Parathyroid adenoma (tissue), 2 donors: ENCODE data around the gene ETFA.
"Not testable (repeated sequence)": the region's sequence is repeated elsewhere in the genome, so short reads cannot be mapped to it uniquely, and the experiment has no call there.

ENCODE experiments used
- H2AFZ ChIP-seq: fragments of 300-600 bp; sonication (generic); one replicate; pipeline ENCODE4 v1.7.0; 2017; ENCODE audit warnings: antibody characterized with exemption, mild to moderate bottlenecking
- H3K27ac ChIP-seq: fragments of 300-600 bp; sonication (generic); one replicate; pipeline ENCODE4 v1.7.0; 2017
- H3K27me3 ChIP-seq: fragments of 300-600 bp; sonication (generic); one replicate; pipeline ENCODE4 v1.7.0; 2017; ENCODE audit warnings: low read length; ENCODE audit not compliant: control insufficient read depth, insufficient read depth
- H3K36me3 ChIP-seq: fragments of 300-600 bp; sonication (generic); one replicate; pipeline ENCODE4 v1.7.0; 2017; ENCODE audit warnings: low read length; ENCODE audit not compliant: control insufficient read depth, insufficient read depth
- H3K4me1 ChIP-seq: fragments of 300-600 bp; sonication (generic); one replicate; pipeline ENCODE4 v1.7.0; 2017; ENCODE audit warnings: control low read depth
- H3K4me2 ChIP-seq: fragments of 300-600 bp; sonication (generic); one replicate; pipeline ENCODE4 v1.7.0; 2017; ENCODE audit warnings: low read length
- H3K4me3 ChIP-seq: fragments of 300-600 bp; sonication (generic); one replicate; pipeline ENCODE4 v1.7.0; 2017; ENCODE audit warnings: low read depth, low read length
- H3K79me2 ChIP-seq: fragments of 300-600 bp; sonication (generic); one replicate; pipeline ENCODE4 v1.7.0; 2017; ENCODE audit warnings: control low read depth
- H3K9ac ChIP-seq: fragments of 300-600 bp; sonication (generic); one replicate; pipeline ENCODE4 v1.7.0; 2017; ENCODE audit warnings: mild to moderate bottlenecking
- H3K9me3 ChIP-seq: fragments of 300-600 bp; sonication (generic); one replicate; pipeline ENCODE4 v1.7.0; 2017; ENCODE audit warnings: low read length; ENCODE audit not compliant: control insufficient read depth
- TF ChIP-seq, protein P1 (sequence below): fragments of 300-600 bp; sonication (generic); IDR thresholded peaks from one replicate; pipeline ENCODE4 v1.7.0; 2017; ENCODE audit warnings: antibody characterized with exemption, mild to moderate bottlenecking
- donor health status: primary hyperparathyroidism.

The ETFA gene

DNA sequence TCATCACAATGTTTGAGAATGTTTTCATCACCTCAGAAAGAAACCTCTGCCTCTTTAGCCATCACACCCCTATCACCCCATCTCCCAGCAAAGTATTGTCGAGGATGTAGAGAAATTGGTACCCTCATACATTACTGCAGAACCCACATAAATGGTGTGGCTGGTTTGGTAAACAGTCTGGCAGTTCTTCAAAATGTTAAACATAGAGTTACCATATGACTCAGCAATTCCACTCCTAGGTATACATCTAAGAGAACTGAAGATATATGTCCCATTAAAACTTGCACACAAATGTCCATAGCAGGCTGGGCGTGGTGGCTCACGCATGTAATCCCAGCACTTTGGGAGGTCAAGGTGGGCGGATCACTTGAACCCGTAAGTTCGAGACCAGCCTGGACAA lies 8.7 kb upstream of the ETFA start:
- Histone ChIP-seq H3K4me1 (no peaks in the 10 kb centered on the region), H3K79me2 (no peaks in the 10 kb centered on the region), H3K9me3 (no peaks in the 10 kb centered on the region), H3K36me3 (no peaks in the 10 kb centered on the region), H3K9ac (no peak overlapping the region), H3K4me3 (no peak overlapping the region), H3K27ac (no peak overlapping the region), H3K27me3 (no peaks in the 10 kb centered on the region), H2AFZ (no peak overlapping the region), H3K4me2 (no peak overlapping the region)
- TF ChIP-seq, protein P1, sequence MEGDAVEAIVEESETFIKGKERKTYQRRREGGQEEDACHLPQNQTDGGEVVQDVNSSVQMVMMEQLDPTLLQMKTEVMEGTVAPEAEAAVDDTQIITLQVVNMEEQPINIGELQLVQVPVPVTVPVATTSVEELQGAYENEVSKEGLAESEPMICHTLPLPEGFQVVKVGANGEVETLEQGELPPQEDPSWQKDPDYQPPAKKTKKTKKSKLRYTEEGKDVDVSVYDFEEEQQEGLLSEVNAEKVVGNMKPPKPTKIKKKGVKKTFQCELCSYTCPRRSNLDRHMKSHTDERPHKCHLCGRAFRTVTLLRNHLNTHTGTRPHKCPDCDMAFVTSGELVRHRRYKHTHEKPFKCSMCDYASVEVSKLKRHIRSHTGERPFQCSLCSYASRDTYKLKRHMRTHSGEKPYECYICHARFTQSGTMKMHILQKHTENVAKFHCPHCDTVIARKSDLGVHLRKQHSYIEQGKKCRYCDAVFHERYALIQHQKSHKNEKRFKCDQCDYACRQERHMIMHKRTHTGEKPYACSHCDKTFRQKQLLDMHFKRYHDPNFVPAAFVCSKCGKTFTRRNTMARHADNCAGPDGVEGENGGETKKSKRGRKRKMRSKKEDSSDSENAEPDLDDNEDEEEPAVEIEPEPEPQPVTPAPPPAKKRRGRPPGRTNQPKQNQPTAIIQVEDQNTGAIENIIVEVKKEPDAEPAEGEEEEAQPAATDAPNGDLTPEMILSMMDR = no peak

DNA sequence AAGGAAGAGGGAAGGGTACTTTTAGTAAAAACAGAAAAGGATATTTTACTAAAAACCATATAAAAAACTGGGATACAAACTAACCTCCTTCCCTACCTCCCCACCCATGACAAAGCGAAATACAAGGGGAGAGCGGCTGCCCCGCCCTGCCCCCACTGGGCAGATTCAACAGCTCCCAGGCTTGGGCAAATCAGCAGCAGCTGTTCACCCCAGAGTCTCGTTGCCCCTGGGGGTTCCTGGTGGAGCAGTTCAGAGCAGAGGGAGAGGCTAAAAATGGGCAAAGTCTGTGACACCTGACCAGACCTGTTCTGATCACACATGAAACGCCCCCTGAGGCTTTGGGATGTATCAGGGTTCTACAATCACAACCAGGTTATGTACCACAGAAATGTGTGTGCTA lies 2.5 kb upstream of the ETFA start:
- H3K9me3 ChIP-seq = no peaks in the 10 kb centered on the region
- H3K9ac ChIP-seq = no peak overlapping the region
- no peak overlapping the region for H2AFZ ChIP-seq
- no peaks in the 10 kb centered on the region for H3K36me3 ChIP-seq
- no peak overlapping the region for H3K27ac ChIP-seq
- H3K4me2 ChIP-seq = no peak overlapping the region
- TF ChIP-seq, protein P1 = no peak
- no peak overlapping the region for H3K4me3 ChIP-seq
- H3K79me2 ChIP-seq = no peaks in the 10 kb centered on the region
- H3K4me1 ChIP-seq = no peaks in the 10 kb centered on the region
- H3K27me3 ChIP-seq = no peaks in the 10 kb centered on the region

DNA sequence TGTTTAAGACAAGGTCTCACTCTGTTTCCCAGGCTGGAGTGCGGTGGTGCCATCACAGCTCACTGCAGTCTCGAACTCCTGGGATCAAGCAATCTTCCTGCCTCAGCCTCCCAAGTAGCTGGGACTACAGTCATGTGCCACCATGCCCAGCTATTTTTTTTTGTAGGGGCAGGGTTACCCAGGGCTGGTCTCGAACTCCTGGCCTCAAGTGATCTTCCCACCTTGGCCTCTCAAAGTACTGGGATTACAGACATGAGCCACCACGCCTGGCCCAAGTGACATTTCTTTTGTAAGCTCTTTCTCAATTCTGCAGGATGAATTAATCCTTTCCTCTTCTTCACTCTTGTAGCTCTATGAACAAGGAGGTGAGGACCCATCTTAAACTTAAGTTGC lies 1.9 kb upstream of the ETFA start:
- not testable (repeated sequence) for H3K27ac ChIP-seq, H3K79me2 ChIP-seq

DNA sequence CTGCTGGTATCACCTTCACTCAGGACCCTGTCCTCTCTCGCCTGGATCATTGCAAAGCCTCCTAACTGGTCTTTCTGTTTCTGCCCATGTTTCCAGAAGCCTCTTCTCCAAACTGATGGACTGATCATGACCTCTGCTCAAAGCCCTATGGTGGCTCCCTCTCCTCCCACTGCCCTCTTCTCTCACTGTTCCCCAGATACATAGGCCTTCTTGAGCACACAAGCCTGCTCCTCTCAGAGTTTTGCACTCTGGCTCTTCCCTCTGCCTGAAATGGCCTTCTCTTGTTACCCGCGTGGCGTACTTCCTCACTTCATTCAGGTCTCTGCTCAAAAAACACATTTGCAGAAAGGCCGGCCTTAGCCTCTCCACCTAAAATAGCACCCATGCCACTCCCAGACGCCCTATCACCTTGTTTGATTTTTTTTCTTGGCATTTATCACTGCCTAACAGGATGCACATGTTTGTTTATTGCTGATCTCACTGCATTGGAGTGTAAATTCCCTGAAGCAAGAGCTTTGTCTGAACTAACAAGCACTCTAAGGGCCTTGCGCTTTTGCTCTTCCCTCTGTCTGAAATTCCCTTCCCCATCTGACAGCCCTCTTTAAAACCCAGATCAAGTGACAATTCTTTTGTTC lies 1.4 kb upstream of the ETFA start:
- peaks cover 3% of the 10 kb centered on the region for H3K79me2 ChIP-seq
- TF ChIP-seq, protein P1 = no peak
- H3K4me2 ChIP-seq = no peak overlapping the region
- H3K4me1 ChIP-seq = no peaks in the 10 kb centered on the region
- no peaks in the 10 kb centered on the region for H3K36me3 ChIP-seq
- H3K27me3 ChIP-seq = no peaks in the 10 kb centered on the region
- H3K4me3 ChIP-seq = no peak overlapping the region
- H2AFZ ChIP-seq = no peak overlapping the region
- H3K9ac ChIP-seq = no peak overlapping the region
- no peak overlapping the region for H3K27ac ChIP-seq
- H3K9me3 ChIP-seq = no peaks in the 10 kb centered on the region

More for the DNA sequence above, 1.9 kb upstream of the ETFA start:
- not testable (repeated sequence) for H2AFZ ChIP-seq, H3K36me3 ChIP-seq, H3K4me1 ChIP-seq, H3K4me2 ChIP-seq, H3K9ac ChIP-seq, H3K27me3 ChIP-seq, H3K4me3 ChIP-seq, H3K9me3 ChIP-seq

DNA sequence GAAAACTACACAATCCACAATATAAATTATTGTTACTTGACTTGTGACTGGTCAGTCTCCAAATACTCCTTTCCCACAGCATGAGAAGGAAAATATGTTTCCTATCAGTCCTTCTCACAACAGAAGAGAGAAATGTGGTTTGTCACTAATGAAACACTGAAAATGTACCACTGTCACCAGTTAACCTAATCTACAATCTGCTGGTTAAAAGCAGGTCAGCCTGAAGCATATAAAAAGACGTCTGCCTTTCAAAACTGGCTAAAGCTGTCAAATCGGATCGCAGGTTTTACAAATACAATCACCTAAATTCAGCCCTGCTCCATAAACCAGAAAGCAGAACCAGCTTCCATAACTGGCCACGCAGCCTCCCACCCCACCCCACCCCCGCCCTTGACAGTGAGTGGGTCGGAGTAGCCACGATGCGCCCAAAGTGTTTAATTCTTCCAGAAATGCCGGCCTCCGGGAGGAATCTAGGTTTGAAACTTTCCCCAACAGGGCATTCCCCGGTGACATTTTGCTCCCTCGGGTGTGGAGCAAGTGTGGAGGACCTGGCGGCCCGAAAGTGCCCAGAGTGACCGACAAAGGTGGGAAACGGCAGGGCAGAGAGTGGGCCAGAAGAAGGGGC lies 682 bp downstream of the ETFA start:
- Histone ChIP-seq H3K36me3 (no peaks in the 10 kb centered on the region), H2AFZ (peak overlapping the region; percentile 92), H3K4me3 (peak overlapping the region; percentile 93), H3K9me3 (no peaks in the 10 kb centered on the region), H3K27me3 (no peaks in the 10 kb centered on the region), H3K4me2 (peak overlapping the region; percentile 96), H3K9ac (peak overlapping the region; percentile 61), H3K4me1 (no peaks in the 10 kb centered on the region), H3K27ac (peak overlapping the region; percentile 69), H3K79me2 (peaks cover 3% of the 10 kb centered on the region)
- TF ChIP-seq, protein P1 = no peak
